Non-pigmented ciliary epithelial cell (primary cell): Measurements from ENCODE around the gene CYB5B.

Source experiments
- DNase-seq: peaks from one replicate; pipeline ENCODE4 v3.0.0-alpha.2; 2010; ENCODE audit warnings: low read depth

The CYB5B gene

DNA sequence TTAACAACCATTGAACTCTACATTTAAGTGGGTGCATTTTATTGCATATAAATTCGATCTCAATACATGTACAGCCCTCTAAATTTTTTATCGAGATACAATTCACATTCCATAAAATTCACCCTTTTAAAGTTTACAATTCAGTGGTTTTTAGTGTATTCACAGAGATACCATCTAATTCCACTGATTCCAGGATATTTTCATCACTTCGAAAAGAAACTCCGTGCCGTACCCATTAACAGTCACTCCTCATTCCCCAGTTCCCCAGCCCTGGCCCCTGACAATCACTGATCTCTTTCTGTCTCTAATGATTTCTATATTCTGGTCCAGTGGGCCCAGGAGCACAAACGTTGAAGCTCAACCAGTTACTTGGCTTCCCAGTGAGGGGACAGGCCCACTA lies 61.4 kb downstream of the CYB5B start:
- no peak for DNase-seq

DNA sequence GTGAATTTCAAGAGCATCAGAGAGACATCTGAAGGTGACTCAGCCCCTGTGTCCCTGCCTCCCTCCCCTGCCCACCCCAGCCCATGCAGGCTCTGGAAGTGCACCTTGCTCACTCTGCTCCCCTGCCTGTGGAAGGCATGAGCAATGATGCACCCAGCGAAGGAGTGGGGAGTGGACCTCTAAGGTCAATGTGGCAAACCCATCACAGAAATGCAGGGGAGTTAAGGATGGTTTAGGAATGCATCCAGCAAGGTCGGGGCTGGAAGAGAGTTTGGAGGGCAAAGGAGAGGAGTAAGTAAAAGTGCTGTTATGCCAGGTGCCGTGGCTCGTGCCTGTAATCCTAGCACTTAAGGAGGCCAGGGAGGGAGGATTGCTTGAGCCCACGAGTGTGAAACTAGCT lies 61.9 kb downstream of the CYB5B start:
- DNase-seq = no peak

DNA sequence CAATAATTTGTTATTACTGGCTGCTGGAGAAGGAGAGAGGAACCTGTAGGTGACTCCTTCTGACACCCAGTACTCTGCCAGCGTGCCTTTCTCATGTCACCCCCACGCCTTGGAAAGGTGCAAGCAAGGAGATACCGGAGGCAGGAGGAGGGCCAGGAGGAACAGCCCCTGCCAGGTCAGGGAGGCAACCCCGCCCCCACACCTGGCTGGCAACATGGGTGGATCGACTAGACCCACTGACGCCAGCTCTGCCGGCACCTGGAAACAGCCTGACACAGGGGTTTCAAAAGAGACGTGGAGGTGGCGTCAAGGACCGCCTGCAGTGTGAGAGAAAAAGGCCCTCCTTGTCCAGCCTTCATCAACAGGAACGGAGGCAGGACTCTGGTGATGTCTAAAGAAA lies 62.3 kb downstream of the CYB5B start:
- no peak for DNase-seq

DNA sequence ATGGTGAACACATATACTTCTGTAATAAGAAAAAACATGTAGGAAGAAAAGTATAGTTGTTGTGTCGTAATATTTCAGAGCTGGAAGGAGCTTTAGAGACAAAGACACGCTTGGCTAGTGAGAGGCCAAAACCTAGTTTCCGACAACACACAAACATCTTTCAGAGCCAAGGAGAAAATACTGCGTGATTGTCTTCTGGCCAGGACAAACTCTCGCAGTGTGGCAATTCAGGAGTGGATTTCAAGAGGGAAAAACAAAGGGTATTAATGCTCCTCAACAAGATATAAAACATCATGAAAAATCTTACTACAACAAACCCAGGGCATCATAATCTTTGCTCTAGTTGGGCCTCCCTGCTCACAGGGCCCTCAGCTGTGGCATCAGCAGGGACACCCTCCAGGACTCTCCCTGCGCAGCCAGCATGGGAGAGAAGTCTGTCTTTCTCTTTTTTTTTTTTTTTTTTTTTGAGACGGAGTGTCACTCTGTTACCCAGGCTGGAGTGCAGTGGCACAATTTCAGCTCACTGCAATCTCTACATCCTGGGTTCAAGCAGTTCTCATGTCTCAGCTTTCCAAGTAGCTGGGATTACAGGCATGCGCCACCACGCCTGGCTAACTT lies 66.4 kb downstream of the CYB5B start:
- DNase-seq = no peak

DNA sequence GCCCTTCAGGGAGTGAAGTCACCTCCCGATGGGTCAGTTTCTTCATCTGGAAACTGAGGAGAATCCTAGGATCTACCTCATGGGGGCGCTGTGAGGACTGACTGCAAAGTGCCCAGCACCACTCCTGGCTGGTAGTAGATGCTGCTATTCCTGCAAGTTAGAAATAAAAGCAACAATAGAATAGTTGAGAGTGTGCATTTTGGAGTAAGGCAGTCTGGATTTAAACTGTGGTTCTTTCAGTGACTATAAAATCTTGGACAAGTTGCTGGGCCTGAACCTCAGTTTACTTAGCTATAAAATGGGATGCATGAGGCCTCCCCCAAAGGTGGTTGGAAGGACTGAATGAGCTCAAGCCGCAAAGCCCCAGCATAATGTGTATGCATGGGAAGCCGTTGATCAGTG lies 70.6 kb downstream of the CYB5B start:
- no peak for DNase-seq

DNA sequence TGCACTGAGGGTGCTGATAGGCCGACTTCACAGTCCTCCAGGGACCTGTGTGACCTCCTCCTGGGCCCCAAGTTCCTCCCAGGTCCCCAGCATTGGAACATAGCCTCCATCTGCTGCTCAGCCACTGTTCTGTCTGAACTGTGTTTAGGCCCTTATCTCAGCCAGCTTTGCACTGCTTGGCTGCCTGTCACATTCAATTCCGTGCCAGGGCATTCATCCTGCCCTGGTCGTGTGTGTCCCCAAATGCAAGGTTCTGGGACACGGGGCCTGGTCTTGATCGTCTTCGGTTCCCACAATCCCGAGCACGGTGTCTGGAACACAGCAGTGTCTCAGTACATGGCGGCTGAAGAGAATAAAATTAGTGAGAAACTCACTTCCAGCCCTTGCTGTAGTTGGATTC lies 71.4 kb downstream of the CYB5B start:
- DNase-seq = no peak

DNA sequence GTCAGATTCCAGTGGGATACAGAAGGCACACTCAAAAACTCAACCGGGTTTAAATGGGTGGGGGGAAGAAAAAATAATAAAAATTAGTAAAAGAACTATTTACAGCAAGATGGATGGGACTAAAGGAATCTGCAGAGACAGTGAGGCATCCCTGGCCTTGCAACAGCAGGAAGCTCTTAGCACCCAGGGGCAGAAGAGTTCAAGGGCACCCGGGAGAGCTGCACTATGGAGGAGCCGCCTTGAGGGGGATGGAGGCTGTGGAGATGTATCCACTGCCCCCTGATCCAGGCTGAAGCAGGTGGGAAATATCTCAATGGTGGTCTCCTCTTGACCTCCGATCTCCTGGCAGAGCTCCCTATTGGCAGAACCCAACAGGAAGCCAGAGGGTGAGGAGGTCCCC lies 72.0 kb downstream of the CYB5B start:
- DNase-seq = no peak

DNA sequence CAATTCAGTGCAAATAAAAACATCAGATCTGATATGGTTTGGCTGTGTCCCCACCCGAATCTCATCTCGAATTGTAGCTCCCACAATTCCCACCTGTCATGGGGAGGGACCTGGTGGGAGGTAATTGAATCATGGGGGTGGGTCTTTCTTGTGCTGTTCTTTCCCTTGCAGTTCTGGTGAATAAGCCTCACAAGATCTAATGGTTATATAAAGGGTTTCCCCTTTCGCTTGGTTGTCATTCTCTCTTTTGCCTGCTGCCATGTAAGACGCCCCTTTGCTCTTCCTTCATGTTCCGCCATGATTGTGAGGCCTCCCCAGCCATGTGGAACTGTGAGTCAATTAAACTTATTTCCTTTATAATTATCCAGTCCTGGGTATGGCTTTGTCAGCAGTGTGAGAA lies 72.5 kb downstream of the CYB5B start:
- DNase-seq = no peak

DNA sequence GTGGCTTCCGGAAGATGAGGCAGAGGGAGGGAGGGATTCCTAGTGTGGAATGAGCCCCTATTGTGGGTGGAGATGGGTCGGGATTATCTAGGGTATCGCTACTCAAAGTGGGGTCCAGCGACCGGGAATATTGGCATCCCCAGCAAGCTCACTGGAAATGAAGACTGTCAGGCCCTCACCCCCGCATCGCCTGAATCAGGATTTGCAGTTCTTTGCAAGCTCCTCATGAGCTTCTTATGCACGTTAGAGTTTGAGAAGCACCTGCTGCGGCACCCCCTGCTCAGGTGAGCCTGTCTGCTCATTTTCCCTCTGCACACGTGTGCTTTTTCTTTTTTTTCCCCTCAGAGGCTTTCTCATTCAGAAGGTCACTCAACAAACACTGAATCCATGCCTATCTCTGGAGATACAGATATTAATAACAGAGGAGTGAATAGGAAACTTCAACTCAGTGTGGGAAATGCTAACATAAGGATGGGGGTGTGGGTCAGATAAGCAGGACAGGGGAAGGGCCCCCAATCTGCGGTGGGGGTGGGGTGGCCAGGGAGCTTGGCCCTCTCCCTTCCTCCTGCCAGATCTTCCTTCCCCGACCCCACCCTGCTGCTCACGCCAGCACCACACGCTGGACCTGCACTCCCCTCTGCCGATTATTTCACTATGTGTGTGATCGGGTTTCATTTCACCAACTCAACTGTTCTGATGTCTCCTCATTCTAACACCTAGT lies 73.6 kb downstream of the CYB5B start:
- DNase-seq = no peak

DNA sequence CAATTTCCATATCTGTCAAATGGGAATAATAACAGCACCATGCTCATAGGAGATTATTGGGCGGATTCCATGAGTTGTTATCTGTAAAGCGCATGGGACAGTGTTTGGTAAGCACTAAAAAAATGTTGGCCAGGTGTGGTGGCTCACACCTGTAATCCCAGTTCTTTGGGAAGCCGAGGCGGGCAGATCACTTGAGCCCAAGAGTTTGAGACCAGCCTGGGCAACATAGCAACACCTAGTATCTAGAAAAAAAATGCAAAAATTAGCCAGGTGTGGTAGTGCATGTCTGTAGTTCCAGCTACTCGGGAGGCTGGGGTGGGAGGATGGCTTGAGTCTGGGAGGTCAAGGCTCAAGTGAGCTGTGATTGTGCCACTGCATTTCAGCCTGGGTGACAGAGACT lies 74.5 kb downstream of the CYB5B start:
- no peak for DNase-seq

DNA sequence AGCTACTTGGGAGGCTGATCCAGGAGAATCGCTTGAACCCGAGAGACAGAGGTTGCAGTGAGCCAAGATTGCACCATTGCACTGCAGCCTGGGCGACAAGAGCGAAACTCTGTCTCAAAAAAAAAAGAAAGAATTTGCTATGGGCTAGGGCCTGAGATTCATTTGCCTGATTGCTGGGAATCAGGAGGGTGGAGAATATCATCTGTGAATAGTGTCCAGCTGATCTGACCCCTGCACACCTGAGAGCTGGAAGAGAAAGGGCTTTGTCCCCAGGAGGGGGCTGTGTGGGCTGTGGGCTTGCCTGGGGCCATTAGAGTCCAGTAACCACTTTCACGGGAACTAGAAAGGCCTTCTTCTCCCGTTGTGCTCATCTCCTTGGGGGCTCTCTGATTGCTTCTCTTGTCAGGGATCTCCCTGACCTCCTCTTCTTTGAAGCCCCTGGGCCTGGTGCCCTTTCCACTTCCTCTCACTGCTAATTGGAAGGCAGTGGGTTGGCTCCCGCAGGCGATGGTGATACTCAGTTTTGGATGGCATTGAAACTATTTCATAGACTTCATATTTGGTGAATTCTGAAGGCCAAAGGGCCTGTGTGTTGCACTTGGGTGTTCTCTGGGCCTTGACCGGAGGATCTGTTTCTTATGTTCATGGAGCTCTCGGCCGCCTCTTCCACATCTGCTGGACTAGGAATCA lies 75.3 kb downstream of the CYB5B start:
- DNase-seq = no peak

DNA sequence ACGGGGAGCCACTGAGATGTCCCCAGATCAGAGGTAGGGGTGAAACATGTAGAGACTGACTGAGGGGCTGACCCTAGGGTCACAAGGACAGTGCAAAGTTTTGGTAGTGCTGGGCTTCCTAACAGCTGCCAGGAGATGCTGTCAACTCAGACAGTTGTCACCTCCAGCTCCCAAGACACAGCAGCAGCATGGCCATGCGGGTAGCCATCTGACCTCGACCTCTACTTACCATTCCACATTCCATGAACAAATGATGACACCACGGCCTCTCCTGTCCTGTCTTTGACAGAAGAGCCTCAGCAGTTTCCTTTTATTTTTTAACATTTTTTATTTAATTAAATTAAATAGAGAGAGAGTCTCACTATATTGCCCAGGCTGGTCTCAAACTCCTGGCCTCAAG lies 76.1 kb downstream of the CYB5B start:
- no peak for DNase-seq

DNA sequence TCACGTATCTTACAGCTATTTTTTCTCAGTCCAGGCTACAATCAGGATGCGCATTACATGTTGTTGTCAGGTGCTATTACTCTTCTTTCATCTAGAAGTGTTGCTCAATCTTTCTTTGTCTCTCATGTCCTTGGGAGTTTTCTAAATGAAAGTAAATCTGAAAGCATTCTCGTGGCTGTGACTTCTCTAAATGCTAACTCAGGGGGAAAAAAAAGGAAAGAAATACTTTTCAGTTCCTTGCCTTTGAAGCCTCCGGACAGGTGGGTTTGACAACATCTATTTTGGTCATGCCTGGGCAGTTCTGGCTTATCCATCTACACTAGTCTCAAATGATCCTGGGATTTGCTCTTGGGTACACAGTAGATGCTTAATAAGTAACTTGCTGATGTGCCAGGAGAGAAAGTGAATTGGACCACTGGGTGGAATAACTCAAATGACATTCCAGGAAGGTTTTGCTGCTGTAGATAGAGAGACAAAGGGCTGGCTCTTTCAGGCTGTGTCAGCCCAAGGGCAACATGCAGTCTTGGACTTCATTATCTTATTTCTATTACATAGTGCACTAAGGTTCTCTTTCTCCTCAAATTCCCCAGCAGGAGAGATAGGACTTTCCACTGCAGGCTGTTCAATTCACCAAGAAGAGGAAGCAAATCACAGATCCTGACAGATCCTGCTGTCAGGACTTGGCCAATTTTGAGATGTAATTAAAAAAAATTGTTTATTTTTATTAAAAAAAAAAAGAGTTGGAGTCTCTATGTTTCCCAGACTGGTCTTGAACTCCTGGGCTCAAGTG lies 77.7 kb downstream of the CYB5B start:
- no peak for DNase-seq

DNA sequence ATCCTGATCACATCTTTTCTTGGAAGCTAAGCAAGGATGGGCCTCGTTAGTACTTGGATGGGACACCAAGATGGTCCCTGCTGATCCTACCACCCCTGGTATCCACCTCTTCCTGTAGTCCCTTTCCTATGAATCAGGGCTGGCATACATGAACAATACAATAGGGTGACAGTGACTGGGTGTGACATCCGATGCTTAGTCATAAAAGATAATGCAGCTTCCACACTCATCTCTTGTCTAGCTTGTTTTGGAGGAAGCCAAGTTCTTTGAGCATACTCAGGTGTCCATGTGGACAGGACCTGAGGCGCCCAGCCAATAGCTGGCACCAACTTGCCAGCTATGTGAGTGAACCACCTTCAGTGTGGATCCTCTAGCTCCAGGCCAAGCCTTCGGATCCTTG lies 78.8 kb downstream of the CYB5B start:
- DNase-seq = no peak

DNA sequence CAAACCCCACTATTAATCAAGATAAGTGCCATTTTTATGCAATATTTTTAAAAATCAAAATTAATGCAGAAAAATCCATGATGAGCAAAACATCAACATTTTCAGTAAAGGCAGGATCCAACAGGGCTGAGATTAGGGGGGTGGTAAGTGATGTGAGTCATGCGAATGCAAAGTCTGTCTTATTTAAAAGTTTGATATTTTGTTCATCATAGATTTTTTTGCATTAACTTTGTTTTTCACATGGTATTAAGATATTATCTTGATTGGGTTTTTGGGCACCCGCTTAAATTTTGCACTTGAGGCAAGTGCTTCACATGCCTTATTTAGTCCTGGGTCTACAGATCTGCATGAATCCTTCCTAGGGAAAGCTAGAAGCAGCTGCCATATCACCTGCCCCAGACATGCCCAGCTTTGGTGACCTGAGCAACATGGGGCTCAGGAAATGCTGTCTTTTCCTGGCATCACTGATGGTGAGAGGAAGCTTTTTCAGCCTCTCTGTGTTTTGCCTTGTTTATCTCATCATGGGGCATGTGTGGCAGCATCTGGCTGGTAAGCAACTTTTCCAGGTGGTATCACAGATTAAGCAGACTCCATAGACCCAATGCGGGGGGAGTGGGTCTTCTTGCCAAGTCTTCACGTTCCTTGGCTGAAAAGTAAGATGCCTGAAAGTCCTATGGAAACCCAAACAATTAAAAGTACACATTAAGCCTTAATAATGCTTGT lies 83.8 kb downstream of the CYB5B start:
- no peak for DNase-seq

DNA sequence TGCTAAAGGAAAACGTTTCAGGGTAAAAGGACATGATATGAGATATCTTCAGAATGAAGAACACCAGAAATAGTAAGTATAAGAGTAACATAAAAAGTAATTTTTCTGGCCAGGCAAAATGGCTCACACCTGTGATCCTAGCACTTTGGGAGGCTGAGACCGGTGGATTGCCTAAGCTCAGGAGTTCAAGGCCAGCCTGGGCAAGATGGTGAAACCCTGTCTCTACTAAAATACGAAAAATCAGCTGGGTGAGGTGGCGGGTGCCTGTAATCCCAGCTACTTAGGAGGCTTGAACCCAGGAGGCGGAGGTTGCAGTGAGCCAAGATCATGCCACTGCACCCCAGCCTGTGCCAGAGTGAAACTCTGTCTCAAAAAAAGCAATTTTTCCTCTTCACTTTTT lies 84.7 kb downstream of the CYB5B start:
- DNase-seq = no peak

DNA sequence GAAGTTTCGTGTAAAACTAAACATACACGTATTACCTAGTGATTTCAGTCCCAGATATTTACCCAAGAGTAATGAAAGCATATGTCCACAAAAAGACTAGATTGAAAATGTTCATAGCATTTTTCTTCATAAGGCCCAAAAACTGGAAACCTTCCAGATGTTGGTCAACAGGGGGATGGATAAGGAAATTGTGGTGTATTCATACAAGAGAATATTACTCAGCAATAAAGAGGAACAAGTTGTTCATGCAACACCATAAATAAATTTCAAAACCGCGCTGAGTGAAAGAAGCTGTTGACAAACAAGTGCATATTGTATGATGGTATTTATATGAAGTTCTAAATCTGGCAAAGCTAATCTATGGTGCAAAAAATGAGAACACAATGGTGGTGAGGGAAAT lies 87.2 kb downstream of the CYB5B start:
- DNase-seq = no peak

DNA sequence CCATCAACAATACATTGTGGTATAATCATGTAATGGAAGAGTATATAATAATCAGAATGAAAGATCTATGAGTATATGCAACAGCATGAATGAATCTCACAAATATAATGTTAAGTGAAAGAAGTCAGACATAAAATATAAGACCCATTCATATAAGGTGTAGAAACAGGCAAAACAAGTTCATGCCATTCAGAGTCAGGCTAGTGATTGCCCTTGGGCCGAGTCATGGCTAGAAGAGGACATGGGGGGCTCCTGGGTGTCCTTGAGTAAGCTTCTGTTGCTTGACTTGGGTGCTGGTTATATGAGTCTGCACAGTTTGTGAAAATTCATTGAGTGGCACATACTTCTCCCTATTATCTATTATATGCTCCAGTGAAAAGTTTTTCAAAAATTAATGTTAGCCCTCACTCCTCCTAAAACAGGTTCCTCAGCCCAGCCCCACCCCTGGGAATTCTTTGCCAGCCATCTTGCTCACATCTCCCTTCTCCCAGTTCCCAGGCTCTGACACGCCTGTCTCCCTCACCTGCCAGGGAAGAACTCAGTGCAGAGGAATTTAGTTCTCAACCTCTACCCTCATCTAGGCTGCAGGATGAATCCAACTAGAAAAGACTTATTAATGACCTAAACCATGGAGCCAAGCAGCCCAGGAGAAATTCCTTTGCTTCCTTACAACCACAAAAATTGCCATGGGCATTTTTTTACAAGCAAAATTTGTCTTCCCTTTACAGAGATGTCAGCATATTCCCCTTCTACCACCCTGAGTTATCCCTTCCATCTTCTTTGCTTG lies 89.0 kb downstream of the CYB5B start:
- no peak for DNase-seq

DNA sequence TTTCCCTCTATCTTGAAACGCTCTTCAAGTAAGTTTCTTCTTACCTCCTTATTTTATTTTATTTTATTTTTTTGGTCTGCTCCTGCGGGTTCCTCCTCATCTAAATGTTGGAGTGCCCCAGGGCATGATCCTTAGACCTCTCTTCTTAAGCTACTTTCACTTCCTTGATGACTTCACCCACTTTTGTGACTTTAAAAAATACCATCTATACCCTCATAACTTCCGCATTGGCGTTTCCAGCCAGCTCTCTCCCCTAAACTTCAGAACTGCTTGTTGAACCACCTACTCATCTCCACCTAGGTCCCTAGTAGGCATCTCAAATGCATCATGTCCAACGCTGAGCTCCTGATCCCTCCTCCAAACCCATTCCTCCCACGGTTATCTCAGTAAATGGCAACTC lies 89.9 kb downstream of the CYB5B start:
- DNase-seq = no peak
